PC-9 (cell line): ENCODE data around the gene DPP7.

ENCODE experiments used
- CTCF ChIP-seq: fragments of 200-600 bp; sonication (generic); conservative IDR thresholded peaks from 2 replicates; pipeline ENCODE4 v1.6.1; 2017; ENCODE audit warnings: mixed run types, antibody characterized with exemption, mild to moderate bottlenecking, moderate library complexity
- EZH2 ChIP-seq: fragments of 200-600 bp; sonication (generic); IDR thresholded peaks from 2 replicates; pipeline ENCODE4 v1.8.0; 2017; ENCODE audit warnings: antibody characterized with exemption, low read depth

DNA sequence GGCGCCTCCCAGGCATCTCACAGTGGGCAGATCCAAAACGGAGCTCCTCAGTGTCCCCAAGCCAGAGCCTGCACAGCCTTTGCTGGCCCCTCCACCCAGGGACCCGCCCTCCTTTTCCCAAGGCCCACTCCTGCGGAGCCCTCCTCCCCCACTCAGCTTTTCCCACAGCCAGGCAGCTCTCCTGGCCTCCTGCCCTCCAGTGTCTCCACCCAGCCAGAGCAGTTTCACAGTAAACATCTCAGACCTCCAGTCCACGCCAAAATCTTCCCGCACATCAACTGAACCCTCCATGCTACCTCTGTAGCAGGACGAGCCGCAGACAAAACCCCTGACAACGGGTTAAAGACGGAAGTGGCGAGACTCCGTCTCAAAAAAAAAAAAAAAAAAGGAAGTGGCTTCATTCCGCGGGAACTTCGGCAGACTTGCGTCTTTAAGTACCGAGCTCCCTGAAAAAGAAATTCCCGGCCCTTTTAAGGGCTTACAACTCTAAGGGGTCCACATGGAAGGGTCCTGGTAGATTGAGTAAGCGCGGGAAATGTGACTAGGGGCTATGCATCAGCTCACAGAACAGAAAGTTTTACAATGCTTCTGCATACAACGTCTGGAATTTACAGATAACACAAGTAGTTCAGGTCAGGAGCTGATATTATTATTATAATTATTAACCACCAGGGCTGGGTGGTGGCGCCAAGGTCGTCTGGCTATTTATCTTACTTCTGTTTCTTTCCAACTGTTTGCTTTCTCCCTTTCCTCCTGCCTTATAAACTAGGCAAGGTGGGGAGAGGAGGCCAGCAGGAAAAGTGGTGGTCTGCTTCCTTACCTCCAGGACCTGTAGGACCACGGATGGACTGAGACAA lies 13.0 kb upstream of the DPP7 start:
- TF ChIP-seq CTCF (no peak), EZH2 (no peak)
